Measurements from ENCODE around the gene ROBO2. TPM values are rescaled to one million over a fixed set of nuclear protein-coding genes. Genes with fewer than 3 reads are reported as not detected.

Gene ROBO2
- total and polyA plus RNA-seq, 10 donors, result 0.41 to 14.8 (median 5.2) TPM

GRCh38 chr3:77588863-77589262, 549.0 kb downstream of the ROBO2 start:
- no peak for TF ChIP-seq POLR2AphosphoS5 (IDR thresholded peaks at IDR 0.05)
- TF ChIP-seq CTCF (IDR thresholded peaks at IDR 0.05 in 8 of 11, conservative IDR thresholded peaks at IDR 0.05 in 3 of 11), result no peak

GRCh38 chr3:77590191-77590590, 550.3 kb downstream of the ROBO2 start:
- WGBS, 5 donors, result 83 to 93% (median 90%) methylated on average over 3 of the region's 3 CpGs
- Histone ChIP-seq H3K27ac (no peak overlapping the region), H3K27me3 (replicated peaks in 1 of 7) (no peaks in the 10 kb centered on the region), H3K36me3 (no peaks in the 10 kb centered on the region), H3K4me3 (no peak overlapping the region), H3K4me1 (no peaks in the 10 kb centered on the region), H3K9me3 (peaks cover 0 to 9% (median 0%) of the 10 kb centered on the region in 8 donors)
- TF ChIP-seq CTCF (IDR thresholded peaks at IDR 0.05 in 8 of 11, conservative IDR thresholded peaks at IDR 0.05 in 3 of 11) (no peak), POLR2AphosphoS5 (IDR thresholded peaks at IDR 0.05) (no peak), POLR2A (IDR thresholded peaks at IDR 0.05) (no peak)
- intact Hi-C loops (cut with DNase I; ENCODE audit: low total_unique reads), result no loop called here
- no peak for DNase-seq

More at GRCh38 chr3:77588863-77589262, 549.0 kb downstream of the ROBO2 start:
- intact Hi-C loops (cut with DNase I; ENCODE audit: low total_unique reads), result no loop called here
- H3K27ac ChIP-seq, result no peak overlapping the region
- no peaks in the 10 kb centered on the region for H3K27me3 ChIP-seq (replicated peaks in 1 of 7)
- WGBS, 5 donors, result 86 to 93% (median 91%) methylated on average over 3 of the region's 3 CpGs
- H3K9me3 ChIP-seq, result peaks cover 0 to 9% (median 0%) of the 10 kb centered on the region in 8 donors
- no peak overlapping the region for H3K4me3 ChIP-seq
- H3K4me1 ChIP-seq, result no peaks in the 10 kb centered on the region
- no peak for DNase-seq
- no peaks in the 10 kb centered on the region for H3K36me3 ChIP-seq

- no peaks in the 10 kb centered on the region for H3K27me3 ChIP-seq (replicated peaks in 1 of 7)
- no peaks in the 10 kb centered on the region for H3K36me3 ChIP-seq
- no peaks in the 10 kb centered on the region for H3K4me1 ChIP-seq
- intact Hi-C loops (cut with DNase I; ENCODE audit: low total_unique reads), result no loop called here
- TF ChIP-seq POLR2A (IDR thresholded peaks at IDR 0.05) (no peak), CTCF (IDR thresholded peaks at IDR 0.05 in 8 of 11, conservative IDR thresholded peaks at IDR 0.05 in 3 of 11) (no peak), POLR2AphosphoS5 (IDR thresholded peaks at IDR 0.05) (no peak)
- 85 to 97% (median 92%) methylated on average over 2 of the region's 2 CpGs for WGBS, 5 donors
- no peak for DNase-seq
- no peak overlapping the region for H3K27ac ChIP-seq
- H3K4me3 ChIP-seq, result no peak overlapping the region
- no peaks in the 10 kb centered on the region for H3K9me3 ChIP-seq
These were observed 555.5 kb downstream of the ROBO2 start for GRCh38 chr3:77595371-77595870.

- WGBS, 5 donors, result 67 to 94% (median 77%) methylated on average over 1 of the region's 1 CpG
These were observed 560.0 kb downstream of the ROBO2 start for GRCh38 chr3:77599948-77600347.

More at GRCh38 chr3:77599948-77600347, 560.0 kb downstream of the ROBO2 start:
- TF ChIP-seq CTCF (IDR thresholded peaks at IDR 0.05 in 8 of 11, conservative IDR thresholded peaks at IDR 0.05 in 3 of 11) (no peak), POLR2AphosphoS5 (IDR thresholded peaks at IDR 0.05) (no peak), POLR2A (IDR thresholded peaks at IDR 0.05) (no peak)
- H3K9me3 ChIP-seq, result peaks cover 0 to 4% (median 0%) of the 10 kb centered on the region in 8 donors
- no peaks in the 10 kb centered on the region for H3K27me3 ChIP-seq (replicated peaks in 1 of 7)
- H3K36me3 ChIP-seq, result no peaks in the 10 kb centered on the region
- intact Hi-C loops (cut with DNase I; ENCODE audit: low total_unique reads), result no loop called here
- no peaks in the 10 kb centered on the region for H3K4me1 ChIP-seq
- H3K4me3 ChIP-seq, result no peak overlapping the region
- DNase-seq, result no peak
- H3K27ac ChIP-seq, result no peak overlapping the region
